HepG2 (cell line): Measurements from ENCODE around the gene RNF213. TPM values are rescaled to one million over a fixed set of nuclear protein-coding genes. Genes with fewer than 3 reads are reported as not detected.

Experiments used
- ATAC-seq: fragments of 200-7000 bp; cut with Tn5 transposase; 3 replicates; pipeline ENCODE4 v1.9.1; 2020; ENCODE audit warnings: mild to moderate bottlenecking, moderate library complexity
- BruUV-seq: library from RNA; stranded (reverse); fragments of 400-500 nt; replicated peaks from 2 replicates; lab custom pipeline; 2021; lab: Mats Ljungman, UMichigan
- CTCF ChIA-PET: fragments of 300-600 bp; formaldehyde crosslinking; extraction: SDS; loops from one replicate; lab custom pipeline; 2021; ENCODE audit warnings: low total read pairs, inconsistent platforms, low intra/inter-chr PET ratio; lab: Yijun Ruan, JAX
- POLR2A ChIA-PET: fragments of 350-600 bp; sonication (Branson Sonifier 250); formaldehyde crosslinking; loops from one replicate; lab custom pipeline; 2020; ENCODE audit warnings: antibody characterized with exemption, inconsistent platforms; lab: Yijun Ruan, JAX
- DNase-seq: peaks from one replicate; pipeline ENCODE4 v3.0.0-alpha.2; 2015; ENCODE audit warnings: low spot score
- FAIRE-seq: peaks from 3 replicates; lab custom pipeline; 2011; peaks lifted over from hg19 to GRCh38; lab: Jason Lieb, UNC
- H2AFZ ChIP-seq: one replicate; pipeline ENCODE4 v1.6.1; 2011; ENCODE audit warnings: low read length, inconsistent platforms
- H3K27ac ChIP-seq: fragments of 300-600 bp; 3 replicates; pipeline ENCODE4 v1.8.0; 2011; ENCODE audit warnings: mixed run types, mild to moderate bottlenecking, mixed read lengths, low read length, inconsistent platforms; ENCODE audit not compliant: insufficient read depth; ENCODE audit errors: extremely low read length
- H3K27me3 ChIP-seq, 2 experiments: fragments of 200-600 bp in 1 of 2; 2 replicates in 1 of 2; 3 replicates in 1 of 2; pipeline versions ENCODE4 v1.6.0 to v1.8.0; 2011; ENCODE audit warnings: low read length in 2 of 2, mild to moderate bottlenecking in 2 of 2, moderate library complexity in 2 of 2, inconsistent platforms in 1 of 2; ENCODE audit not compliant: insufficient read depth in 2 of 2, control insufficient read depth in 1 of 2
- H3K36me3 ChIP-seq, 2 experiments: fragments of 200-600 bp in 1 of 2; replicated peaks in 1 of 2; 2 replicates in 1 of 2; 3 replicates in 1 of 2; pipeline versions ENCODE4 v1.5.1 to v1.8.0; 2011; ENCODE audit warnings: low read length in 2 of 2, inconsistent platforms in 1 of 2; ENCODE audit not compliant: insufficient read depth in 2 of 2, control insufficient read depth in 1 of 2
- H3K4me1 ChIP-seq: 2 replicates; pipeline ENCODE4 v1.5.1; 2012; ENCODE audit warnings: low read length, inconsistent platforms; ENCODE audit not compliant: insufficient read depth
- H3K4me2 ChIP-seq: 2 replicates; pipeline ENCODE4 v1.6.0; 2011; ENCODE audit warnings: low read depth, low read length, inconsistent platforms
- H3K4me3 ChIP-seq, 3 experiments: fragments of 200-600 bp in 1 of 3; sonication (generic), shearing (Covaris generic) in 1 of 3; replicated peaks in 1 of 3; 2 replicates each; pipeline ENCODE4 v1.5.1; 2011 to 2016; ENCODE audit warnings: low read length in 3 of 3, inconsistent platforms in 2 of 3, low read depth in 2 of 3, mild to moderate bottlenecking in 2 of 3, control low read depth in 1 of 3, mixed read lengths in 1 of 3; ENCODE audit not compliant: insufficient read depth in 1 of 3
- H3K79me2 ChIP-seq: one replicate; pipeline ENCODE4 v1.6.1; 2011; ENCODE audit warnings: low read length, inconsistent platforms; ENCODE audit not compliant: insufficient read depth
- H3K9ac ChIP-seq: 2 replicates; pipeline ENCODE4 v1.6.0; 2011; ENCODE audit warnings: mild to moderate bottlenecking, low read depth, low read length, inconsistent platforms; ENCODE audit not compliant: insufficient read depth
- H3K9me3 ChIP-seq: 2 replicates; pipeline ENCODE4 v1.5.1; 2012; ENCODE audit warnings: mild to moderate bottlenecking, low read length
- H4K20me1 ChIP-seq: 2 replicates; pipeline ENCODE4 v1.6.0; 2011; ENCODE audit warnings: inconsistent platforms, mild to moderate bottlenecking, low read length, moderate library complexity; ENCODE audit not compliant: insufficient read depth
- HOXA7 ChIP-seq: sonication (generic); formaldehyde crosslinking; IDR thresholded peaks from 2 replicates; pipeline ENCODE4 v1.8.1; 2022; ENCODE audit warnings: mild to moderate bottlenecking, missing genetic modification reagents, moderate library complexity
- PCBP1 ChIP-seq: fragments of 200-400 bp; formaldehyde crosslinking; IDR thresholded peaks from 2 replicates; pipeline ENCODE4 v1.6.1; 2017; ENCODE audit warnings: mild to moderate bottlenecking, low read depth, low read length, borderline replicate concordance
- RBM22 ChIP-seq: fragments of 200-400 bp; formaldehyde crosslinking; optimal IDR thresholded peaks from 2 replicates; pipeline ENCODE3; 2017; ENCODE audit warnings: mild to moderate bottlenecking, low read length, moderate library complexity
- SIX1 ChIP-seq: sonication (generic); formaldehyde crosslinking; IDR thresholded peaks from 2 replicates; pipeline ENCODE4 v1.4.0; 2020; ENCODE audit warnings: missing genetic modification reagents, borderline replicate concordance
- ZFP36 ChIP-seq: fragments of 150-350 bp; IDR thresholded peaks from 2 replicates; pipeline ENCODE4 v1.6.1; 2018; ENCODE audit warnings: borderline replicate concordance, low read length, low read depth; ENCODE audit not compliant: partially characterized antibody
- ZFP37 ChIP-seq: sonication (generic); formaldehyde crosslinking; IDR thresholded peaks from 2 replicates; pipeline ENCODE4 v1.4.0; 2020; ENCODE audit warnings: missing genetic modification reagents, borderline replicate concordance
- ZKSCAN8 ChIP-seq: IDR thresholded peaks from 2 replicates; pipeline ENCODE4 v1.6.1; 2016; ENCODE audit warnings: borderline replicate concordance, missing genetic modification reagents, missing compliant biosample characterization
- ZNF124 ChIP-seq: sonication (generic); formaldehyde crosslinking; IDR thresholded peaks from 2 replicates; pipeline ENCODE4 v1.4.0; 2020; ENCODE audit warnings: missing genetic modification reagents
- ZNF230 ChIP-seq: sonication (generic); formaldehyde crosslinking; IDR thresholded peaks from 2 replicates; pipeline ENCODE4 v1.4.0; 2020; ENCODE audit warnings: mild to moderate bottlenecking, missing genetic modification reagents
- ZNF235 ChIP-seq: sonication (generic); formaldehyde crosslinking; IDR thresholded peaks from 2 replicates; pipeline ENCODE4 v1.8.1; 2023; ENCODE audit warnings: mild to moderate bottlenecking, missing genetic modification reagents, borderline replicate concordance
- ZNF350 ChIP-seq: sonication (generic); formaldehyde crosslinking; IDR thresholded peaks from 2 replicates; pipeline ENCODE4 v1.4.0; 2020; ENCODE audit warnings: mild to moderate bottlenecking, low read depth, missing genetic modification reagents, borderline replicate concordance
- ZNF773 ChIP-seq: sonication (generic); formaldehyde crosslinking; IDR thresholded peaks from 2 replicates; pipeline ENCODE4 v1.4.0; 2020; ENCODE audit warnings: missing genetic modification reagents, borderline replicate concordance
- ZSCAN30 ChIP-seq: sonication (generic); formaldehyde crosslinking; IDR thresholded peaks from 2 replicates; pipeline ENCODE4 v1.5.0; 2020; ENCODE audit warnings: mild to moderate bottlenecking, missing genetic modification reagents
- WGBS: methylation state at CpG from one replicate; pipeline ENCODE4 v1.1.6; 2017; ENCODE audit warnings: low lambda C conversion rate; 5-methylcytosine and 5-hydroxymethylcytosine counted together
- in situ Hi-C: cut with HindIII; loops from 2 replicates; pipeline ENCODE4 v1.10.0; 2017; ENCODE audit warnings: low pct_unique_long_range_greater_than_20kb; ENCODE audit not compliant: extremely low pct_ligation_motif_present
- intact Hi-C: fragments of 100-400 bp; cut with micrococcal nuclease; formaldehyde crosslinking; loops from one replicate; pipeline ENCODE4 v1.10.0; 2022; ENCODE audit not compliant: unreplicated experiment
- polyA plus RNA-seq, 8 experiments: library from polyadenylated mRNA; depleted of rRNA in 3 of 8; stranded (reverse) in 7 of 8; unstranded in 1 of 8; fragments of >200 nt; fragmentation: Illumina TruSeq in 4 of 8; extraction: Trizol in 4 of 8; gene quantifications; 2 replicates each; pipeline versions ENCODE4 v1.2.1 to v1.2.3, GENCODE V29; 2011 to 2016; ENCODE audit warnings: low read depth in 4 of 8, missing spikeins in 1 of 8, mixed read lengths in 1 of 8; ENCODE audit not compliant: insufficient read depth in 1 of 8
- total RNA-seq, 5 experiments: library from RNA; depleted of rRNA; stranded (reverse); fragments of >200 nt; fragmentation: Illumina TruSeq; extraction: Trizol; gene quantifications; 2 replicates each; pipeline ENCODE4 v1.2.3, GENCODE V29; 2016; ENCODE audit warnings: low read depth in 1 of 5
- TF ChIP-seq, protein P1 (sequence below): sonication (generic); formaldehyde crosslinking; IDR thresholded peaks from 2 replicates; pipeline ENCODE4 v1.4.0; 2020; ENCODE audit warnings: mild to moderate bottlenecking, missing genetic modification reagents

The RNF213 gene
- total and polyA plus RNA-seq, 2 of the 13 experiments (the other 11 are each of a cell fraction or from before 2014, with no cell fraction given): 38.6 to 38.7 TPM

DNA sequence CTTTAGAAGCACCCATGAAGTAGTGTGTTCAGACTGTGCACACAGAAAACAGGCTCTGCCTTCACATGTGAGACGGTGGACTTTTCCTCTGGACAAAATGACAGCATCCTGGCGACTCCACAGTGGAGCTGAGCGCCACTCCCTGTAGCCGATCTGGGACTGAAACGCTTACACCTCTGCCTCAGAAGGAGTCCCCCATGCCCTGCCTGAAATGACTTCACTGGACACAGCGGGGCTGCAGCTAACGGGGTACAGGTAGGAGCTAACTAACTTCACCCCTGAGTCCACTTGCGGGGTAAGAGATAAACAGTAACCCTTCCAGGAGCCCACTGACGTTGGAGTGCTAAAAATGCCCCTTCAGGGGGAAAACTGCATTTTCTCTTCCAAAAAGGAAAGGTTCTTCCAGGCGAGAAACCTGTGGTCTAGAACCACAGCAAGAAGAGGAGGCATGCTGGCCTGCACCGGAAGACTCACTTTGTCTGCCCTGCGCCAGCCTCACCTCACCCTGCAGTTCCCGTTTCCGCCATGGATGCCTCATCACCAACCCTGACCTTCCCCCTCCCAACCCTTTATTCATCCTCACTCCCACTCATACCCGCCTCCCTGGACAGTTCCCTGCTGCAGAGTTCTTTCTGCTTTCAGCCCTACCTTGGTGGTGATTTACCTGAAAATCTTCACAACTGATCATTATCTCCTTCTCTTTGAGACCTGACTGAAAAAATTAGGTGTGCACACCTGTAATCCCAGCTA, 134.9 kb downstream of the RNF213 start:
- Histone ChIP-seq H3K9me3 (no peaks in the 10 kb centered on the region), H3K27ac (no peak overlapping the region), H4K20me1 (no peaks in the 10 kb centered on the region), H3K4me3 (no peak overlapping the region), H3K9ac (no peak overlapping the region), H3K79me2 (no peaks in the 10 kb centered on the region), H3K4me2 (no peak overlapping the region), H3K36me3 (peaks cover 5 to 15% of the 10 kb centered on the region in 2 experiments; a peak in 3 of 5 replicates), H3K4me1 (no peaks in the 10 kb centered on the region), H2AFZ (no peak overlapping the region), H3K27me3 (no peaks in the 10 kb centered on the region)
- DNase-seq: no peak
- FAIRE-seq: no peak
- ATAC-seq: peak; percentile 48; the same call in 2 of the 3 replicates
- intact Hi-C loops (no loop called here), in situ Hi-C loops (no loop called here)
- ChIA-PET CTCF (no interaction called here), POLR2A (no interaction called here)
- no TSS peak for BruUV-seq
- TF ChIP-seq ZNF350 (CRISPR knock-in tag): no peak
- TF ChIP-seq PCBP1: no peak
- TF ChIP-seq ZKSCAN8 (CRISPR knock-in tag): no peak
- no peak for TF ChIP-seq ZFP36
- no peak for TF ChIP-seq ZSCAN30 (CRISPR knock-in tag)
- no peak for TF ChIP-seq ZNF230
- TF ChIP-seq ZNF773 (CRISPR knock-in tag): no peak
- no peak for TF ChIP-seq RBM22
- TF ChIP-seq ZNF235 (CRISPR knock-in tag): no peak
- TF ChIP-seq, protein P1, sequence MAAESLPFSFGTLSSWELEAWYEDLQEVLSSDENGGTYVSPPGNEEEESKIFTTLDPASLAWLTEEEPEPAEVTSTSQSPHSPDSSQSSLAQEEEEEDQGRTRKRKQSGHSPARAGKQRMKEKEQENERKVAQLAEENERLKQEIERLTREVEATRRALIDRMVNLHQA (CRISPR knock-in tag): no peak
- no peak for TF ChIP-seq HOXA7 (CRISPR knock-in tag)
- no peak for TF ChIP-seq SIX1 (CRISPR knock-in tag)
- TF ChIP-seq ZNF124 (CRISPR knock-in tag): no peak
- TF ChIP-seq ZFP37: no peak
- WGBS: 94% methylated on average over 15 of the region's 15 CpGs
